ENCODE results near the gene CGB3.

The CGB3 gene

GRCh38 chr19:48985711-48986110, 38.4 kb downstream of the CGB3 start:
- no peak for DNase-seq

DNA sequence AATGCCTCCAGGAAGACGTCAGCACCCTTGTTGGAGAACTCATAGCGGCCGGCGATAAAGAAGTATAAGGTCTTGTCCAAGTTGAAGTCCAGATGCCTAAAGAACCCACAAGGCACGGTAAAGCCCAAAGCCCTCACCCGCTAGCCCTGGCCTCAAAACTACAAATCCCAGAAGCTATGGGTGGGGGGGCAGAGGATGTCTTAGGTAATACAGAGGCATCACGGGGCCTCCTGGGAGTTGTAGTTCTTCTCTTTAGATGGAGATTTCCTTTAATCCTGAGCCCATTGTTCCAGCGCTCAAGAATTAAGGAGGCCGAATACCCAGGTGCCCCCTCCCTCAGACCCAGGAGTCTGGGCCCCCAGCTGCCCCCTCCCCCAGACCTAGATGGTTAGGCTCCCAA, 41.9 kb downstream of the CGB3 start:
- no peak for DNase-seq

- no peak for DNase-seq
Measured at GRCh38 chr19:48977061-48977460, 47.1 kb downstream of the CGB3 start.

- peak in 1 of 2 experiments; percentile 50 for DNase-seq
Measured at GRCh38 chr19:48975947-48976847, 47.9 kb downstream of the CGB3 start.
